HG02852 (cell line): ENCODE measurements around the gene DHX8.

ENCODE experiments used
- ATAC-seq: cut with Tn5 transposase; IDR thresholded peaks from one replicate; pipeline ENCODE4 v1.9.1; 2021; ENCODE audit warnings: mild to moderate bottlenecking, moderate library complexity; ENCODE audit not compliant: unreplicated experiment

The DHX8 gene

DNA sequence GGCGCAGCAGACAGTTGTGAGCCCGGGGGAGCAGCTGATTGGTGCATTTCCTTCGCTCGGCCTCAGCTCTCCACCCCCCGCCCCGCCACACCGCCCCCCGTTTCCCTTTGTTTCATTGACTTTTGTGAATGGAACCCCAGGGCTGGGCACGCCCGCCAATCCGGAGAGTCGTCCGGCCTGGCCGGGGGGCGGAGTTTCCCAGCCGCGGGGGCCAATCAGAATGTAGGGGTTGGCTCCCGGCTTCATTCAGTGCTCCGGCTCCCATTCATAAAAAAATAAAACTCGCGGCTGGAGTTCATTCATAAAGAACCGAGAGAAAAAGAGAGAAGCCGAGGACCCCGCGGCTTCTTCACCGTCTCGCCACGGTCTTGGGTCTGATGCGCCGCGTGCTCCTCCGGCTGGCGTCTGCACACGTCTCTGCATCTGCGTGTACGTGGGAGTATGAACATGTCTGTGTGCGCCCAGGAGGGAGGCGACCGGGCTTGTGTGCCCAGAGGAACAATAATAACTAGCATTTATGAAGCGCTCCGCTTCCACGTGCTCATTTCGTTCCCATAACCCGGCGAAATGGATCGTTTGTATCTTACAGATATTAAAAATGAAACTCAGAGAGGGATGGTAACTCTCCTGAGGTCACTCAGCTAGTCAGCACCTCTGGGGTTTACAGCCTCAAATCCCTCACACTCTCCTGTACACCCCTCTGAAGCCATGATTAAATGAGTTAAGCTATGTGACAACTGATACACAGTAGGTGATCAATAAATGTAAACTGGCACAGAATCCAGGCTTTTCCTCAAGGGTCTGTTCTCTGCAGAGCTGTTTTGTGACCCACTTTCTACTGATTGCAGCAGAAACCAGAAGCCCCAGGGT, 62.8 kb downstream of the DHX8 start, which contains the start of gene ETV4:
TSS of gene ETV4 (minus strand) at position 22 of the 870 bp plus-strand sequence. CDS start 723 bp downstream, outside the sequence.
- ATAC-seq: peak; percentile 77

DNA sequence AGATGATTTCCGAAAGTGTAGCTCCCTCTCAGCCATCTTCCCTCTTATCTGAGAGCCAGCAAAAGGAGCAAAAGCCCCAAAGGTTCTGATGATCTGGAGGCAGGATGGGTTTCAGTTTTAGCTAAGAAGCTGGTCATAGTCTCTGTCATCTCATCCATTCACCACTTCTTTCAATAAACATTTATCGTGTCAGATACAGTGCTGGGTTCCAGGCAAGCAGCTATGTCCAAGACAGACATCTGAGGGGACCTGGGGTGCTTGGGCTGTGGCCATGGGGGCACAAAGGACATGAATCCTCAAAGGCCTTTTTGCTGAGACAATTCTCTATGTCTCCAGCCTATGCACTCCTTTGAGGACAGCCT, 63.4 kb downstream of the DHX8 start:
- ATAC-seq: no peak

DNA sequence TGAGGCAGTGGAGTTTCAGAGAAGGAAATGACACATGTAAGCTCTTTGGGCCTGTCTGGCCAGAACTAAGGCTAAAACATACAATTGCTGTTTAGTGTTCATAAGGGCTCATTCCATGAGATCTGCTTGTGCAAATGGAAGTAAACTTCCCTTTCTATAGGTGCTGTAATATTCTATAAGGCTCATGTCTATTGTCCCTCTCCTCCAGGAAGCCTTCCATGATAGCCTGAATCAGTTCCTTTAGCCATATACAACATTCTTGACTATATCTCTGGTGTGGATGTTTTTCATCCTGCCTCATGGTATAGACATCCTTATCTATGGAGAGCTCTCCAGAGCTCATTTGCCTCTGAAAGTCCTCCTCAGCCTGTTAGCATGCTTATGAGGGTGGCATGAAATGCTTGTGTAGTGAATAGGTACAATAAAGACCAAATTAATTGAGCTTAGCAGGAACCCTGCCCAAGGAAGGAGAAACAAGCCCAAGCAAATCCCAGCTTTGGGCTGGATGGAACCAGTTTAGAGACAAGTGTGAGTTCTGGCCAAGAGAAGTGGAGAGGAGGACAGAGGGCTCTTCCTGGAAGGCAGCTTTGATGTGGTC, 64.0 kb downstream of the DHX8 start:
- no peak for ATAC-seq

DNA sequence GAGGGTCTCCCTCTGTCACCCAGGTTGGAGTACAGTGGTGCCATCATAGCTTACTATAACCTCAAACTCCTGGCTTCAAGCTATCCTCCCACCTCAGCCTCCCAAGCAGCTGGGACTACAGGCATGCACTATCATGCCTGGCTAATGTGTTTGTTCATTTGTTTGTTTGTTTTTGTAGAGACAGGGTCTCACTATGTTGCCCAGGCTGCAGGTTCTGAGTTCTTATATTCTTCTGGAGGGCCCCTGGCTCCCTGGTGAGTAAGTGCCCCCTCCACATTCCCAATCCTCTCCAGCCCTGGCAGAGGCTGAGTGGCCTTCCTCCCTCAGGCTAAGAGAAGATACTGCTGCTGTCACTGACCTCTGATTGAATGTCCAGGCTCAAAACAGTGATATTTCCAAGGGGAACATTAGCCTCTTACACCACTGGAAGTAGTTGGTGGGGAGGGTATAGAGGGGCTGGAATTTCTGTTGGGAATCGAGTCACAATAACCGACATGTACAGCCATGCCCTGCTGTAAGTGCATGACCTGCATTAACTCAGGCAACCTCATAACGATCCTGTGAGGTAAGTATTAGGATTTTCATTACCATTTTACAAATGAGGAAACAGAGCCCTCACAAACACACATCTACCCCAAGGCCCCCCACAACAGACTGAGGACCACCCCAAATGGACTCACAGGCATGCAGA, 65.1 kb downstream of the DHX8 start:
- no peak for ATAC-seq

DNA sequence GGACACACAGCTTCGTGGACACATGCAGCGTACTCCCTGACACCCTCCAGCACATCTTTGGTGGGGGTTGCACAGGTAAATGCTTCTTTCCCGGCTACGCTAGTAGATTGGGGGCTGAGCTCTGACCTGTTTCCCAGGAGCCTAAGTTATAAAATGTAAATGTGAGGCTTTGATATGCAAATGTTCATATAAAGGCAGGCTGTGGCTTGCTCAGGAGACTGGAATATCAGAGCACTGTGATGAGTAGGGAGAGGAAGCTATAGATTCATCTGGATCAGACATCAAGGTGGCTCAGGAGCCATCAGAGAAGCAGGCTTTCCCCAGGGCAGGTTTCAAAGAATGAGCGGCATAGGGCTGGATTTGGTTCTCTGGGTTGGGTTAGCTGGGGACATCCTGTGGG, 65.7 kb downstream of the DHX8 start:
- no peak for ATAC-seq

DNA sequence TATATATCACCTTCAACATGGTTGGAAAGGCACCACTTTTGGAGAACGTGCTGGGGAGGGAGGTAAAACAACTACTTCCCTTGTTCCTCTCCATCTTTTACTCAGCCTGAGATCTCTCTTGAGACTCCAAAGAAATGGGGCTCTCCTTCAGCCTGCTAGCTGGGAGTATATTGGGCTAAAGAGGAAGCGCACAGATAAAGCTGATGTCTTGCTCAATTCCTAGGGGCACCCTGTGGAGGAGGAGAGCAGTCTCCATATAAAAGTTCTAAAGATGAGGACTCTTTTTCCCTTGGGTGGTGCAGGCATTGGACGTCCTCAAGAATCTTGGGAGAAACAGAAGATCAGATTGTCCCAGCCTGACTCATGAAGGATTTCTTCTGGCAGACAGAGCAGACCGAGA, 67.0 kb downstream of the DHX8 start:
- no peak for ATAC-seq

DNA sequence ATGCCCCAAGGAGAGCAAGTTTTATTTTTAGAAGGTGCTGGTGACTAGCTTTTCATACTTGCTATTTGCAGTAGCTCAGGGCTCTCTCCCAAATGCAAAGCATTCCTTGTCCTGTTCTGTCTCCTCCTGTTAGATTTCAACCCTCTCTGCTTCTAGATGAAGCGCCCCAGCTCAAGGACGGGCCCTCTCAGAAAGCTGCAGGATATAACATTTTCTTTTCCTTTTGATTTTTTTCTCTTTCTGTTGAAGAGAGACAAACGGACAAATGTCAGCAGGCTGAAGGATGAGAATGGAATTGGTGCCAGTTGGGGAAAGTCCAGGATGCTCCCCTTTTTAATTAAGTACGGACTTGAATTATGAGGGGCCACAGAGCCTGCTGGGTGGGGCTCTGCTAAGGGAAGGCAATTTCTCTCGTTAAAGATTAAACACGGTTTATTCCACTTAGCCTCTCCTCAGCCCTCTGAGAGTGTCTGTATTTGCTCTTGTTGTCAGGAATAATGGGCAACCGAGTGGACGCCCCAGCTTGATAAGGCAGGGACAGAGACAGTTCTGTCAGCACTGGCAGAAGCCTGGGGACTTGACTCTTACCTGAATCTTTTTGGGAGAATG, 68.6 kb downstream of the DHX8 start:
- ATAC-seq: no peak

DNA sequence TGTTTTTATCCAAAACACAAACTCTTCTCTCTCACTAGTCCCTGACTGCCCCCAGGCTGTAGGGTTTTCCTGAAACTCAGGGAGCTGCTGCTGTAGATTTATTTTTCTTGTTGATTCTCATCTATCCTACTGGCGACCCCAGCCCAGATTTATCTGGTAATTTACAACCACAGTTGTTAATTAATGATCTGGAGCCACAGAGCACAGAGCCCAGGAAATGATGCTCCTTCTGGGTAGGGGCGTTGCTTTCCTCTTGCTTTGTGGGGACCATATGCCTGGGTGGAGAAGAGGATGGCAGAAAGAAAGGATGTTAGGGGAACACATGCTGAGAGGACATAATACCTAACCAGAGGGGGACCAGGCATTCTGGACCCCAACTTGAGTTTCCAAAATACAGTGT, 69.8 kb downstream of the DHX8 start:
- ATAC-seq: no peak

DNA sequence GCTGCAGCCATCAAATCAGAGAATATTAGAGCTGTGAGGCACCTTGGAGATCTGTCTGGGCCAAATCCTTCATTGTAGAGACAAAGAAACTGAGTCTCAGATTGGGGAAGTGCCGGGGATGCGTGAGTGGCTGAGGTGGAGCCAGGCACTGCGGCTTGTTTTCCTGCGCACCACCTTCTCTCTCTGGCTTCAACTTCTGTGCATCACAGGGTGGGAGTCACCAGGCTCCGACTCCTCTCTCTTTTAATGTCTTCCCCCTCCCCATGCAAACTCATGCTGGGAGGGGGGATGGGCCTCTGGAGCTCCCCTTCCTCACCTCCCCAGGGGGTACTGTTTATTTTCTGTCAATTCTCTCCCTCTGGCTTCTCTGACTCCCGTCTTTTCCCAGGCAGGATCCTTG, 71.1 kb downstream of the DHX8 start:
- ATAC-seq: no peak

DNA sequence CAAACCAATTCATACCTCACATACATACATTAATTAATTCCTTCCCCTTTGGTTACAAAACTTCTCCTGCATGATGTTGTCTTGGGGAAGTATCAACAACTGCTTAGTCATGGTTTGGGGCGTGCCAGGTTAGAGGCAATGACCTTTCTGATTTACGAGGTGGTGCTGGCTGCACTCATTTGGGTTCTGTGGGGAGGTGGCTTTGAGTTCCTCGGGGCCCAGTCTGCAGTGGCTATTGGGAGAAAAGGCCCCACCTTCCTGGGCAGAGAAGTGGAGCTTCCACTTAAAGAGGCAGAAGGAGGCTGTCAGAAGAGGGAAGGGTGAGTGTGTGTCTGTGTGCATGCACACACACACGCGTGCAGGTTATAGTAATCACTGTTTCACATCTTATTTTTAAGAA, 72.5 kb downstream of the DHX8 start:
- no peak for ATAC-seq

DNA sequence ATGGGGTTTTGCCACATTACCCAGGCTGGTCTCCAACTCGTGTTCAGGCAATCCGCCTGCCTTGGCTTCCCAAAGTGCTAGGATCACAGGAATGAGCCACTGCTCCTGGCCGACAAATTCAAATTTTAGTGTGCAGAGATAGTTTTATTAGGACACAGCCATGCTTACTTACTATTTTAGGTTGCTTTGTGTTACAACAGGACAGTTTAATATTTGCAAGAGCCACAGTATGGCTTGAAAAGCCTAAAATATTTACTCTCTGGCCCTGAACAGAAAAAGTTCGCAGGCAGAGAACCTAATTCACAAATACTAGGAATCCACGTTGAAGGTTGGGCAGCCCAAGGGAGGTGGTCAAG, 75.0 kb downstream of the DHX8 start:
- no peak for ATAC-seq

DNA sequence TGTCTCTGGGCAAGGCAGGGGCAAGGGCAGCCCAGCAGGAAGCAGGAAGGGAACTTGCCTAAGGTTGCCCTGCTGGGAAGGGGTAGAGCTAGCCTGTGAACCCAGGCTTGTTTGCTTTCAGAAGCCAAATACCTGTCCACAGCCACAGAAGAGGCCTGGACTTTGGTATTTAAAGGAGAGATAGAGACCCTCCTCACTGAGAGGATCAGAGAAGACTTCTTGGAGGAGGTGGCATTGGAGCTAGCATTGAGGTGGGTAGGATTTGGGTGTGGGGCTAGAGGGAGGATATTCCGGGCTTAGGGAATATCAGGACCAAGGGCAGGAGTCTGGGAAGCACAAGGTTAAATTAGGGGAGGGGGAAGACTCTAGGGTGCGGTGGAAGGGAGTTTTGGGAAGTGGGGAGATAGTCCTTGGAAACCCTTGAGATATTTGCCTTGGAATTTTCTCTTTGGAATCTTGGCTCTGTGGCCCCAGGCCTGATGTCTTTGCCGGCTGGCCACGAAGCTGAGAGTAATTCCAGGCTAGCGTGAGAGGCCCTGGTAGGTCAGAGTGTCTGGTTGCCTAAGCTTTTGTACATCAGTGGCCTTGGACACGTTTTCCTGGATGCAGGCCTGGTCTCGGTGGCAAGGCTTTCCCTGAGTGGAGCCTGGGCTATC, 75.5 kb downstream of the DHX8 start:
- ATAC-seq: no peak

DNA sequence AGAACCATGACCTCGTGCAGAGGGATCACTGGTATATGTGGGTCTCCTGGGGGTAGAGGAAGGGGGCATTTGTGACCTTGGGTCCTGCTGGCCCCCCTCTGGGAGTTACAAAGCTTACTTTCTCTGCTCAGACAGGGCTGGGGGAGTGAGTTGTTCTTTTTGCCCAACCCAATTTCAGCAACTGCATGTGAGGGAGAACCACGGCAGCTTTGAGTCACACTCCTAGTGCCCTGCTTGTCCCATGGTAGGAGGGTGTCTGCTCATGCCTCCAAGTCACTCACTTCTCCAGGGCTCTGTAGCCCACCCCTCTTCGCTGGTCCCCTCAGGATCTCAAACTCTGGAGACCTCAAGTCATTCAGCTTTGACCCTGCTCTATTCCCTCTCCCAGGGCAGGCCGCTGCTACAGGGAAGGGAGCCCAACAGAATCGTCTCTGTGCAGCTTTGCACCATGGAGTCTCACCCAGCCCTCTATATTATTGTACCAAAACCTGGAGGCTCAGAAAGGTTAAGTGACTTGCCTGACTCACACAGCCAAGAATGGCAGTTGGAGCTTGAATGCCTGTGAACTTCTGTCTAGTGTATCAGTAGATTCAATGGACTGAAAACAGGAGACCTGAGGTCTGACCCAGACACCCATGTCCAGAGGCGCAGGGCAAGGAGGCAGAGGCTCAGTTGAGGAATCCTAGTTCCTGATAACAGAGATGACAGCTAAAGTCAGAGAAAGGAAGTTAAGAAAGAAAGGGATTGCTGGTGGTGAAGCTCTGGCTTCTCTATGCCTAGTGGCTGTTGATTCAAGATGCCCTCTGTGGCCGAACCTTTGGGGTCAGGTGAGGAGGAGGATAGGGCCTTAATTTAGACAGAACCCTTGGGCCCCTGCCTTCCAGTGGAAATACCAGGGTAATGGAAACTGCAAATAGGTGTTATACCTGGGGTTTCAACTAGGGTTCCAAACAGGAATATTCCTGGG, 77.0 kb downstream of the DHX8 start:
- no peak for ATAC-seq

DNA sequence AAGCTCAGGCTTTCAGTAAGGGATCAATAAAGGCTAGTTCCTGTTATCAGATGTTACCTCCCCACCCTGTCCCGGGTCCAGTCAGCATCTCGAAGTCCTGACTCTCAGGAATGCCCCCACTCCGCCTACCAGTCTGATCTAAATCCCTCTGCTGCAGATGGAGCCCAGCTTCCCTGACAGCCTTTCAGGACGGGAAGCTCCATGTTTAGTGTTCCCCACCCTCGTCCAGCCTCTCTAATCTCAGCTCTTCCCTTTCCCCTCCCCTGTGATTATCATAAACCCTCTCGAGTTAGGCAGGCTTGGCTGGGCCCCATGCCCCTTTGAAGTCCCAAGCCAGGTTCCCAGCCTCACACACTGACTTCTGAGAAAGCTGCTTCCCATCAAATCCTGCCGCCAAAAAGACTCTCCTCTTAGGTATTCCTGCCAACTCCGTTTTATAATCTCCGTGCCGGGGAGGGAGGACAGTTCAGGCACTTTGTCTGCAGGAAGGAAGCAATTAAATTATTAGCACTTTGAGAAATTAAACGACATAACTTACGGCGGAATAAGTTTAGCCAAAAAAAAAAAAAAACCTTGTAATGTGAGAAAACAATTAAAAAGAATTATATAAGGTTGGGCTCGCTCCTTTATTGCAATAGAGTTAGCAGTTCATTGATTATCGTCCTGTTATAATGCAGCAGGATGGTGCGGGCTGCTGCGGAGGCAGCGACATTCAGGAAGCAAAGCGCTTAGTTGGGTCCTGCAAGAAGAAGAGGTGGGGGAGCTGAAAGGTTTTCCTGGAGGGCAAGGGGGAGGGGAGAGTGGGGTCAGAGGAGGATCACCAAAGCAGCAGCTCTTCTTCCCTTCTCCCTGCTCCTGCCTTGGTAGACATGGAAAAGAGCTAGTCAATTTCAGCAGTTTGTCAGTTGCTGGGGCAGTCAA, 79.2 kb downstream of the DHX8 start:
- no peak for ATAC-seq

DNA sequence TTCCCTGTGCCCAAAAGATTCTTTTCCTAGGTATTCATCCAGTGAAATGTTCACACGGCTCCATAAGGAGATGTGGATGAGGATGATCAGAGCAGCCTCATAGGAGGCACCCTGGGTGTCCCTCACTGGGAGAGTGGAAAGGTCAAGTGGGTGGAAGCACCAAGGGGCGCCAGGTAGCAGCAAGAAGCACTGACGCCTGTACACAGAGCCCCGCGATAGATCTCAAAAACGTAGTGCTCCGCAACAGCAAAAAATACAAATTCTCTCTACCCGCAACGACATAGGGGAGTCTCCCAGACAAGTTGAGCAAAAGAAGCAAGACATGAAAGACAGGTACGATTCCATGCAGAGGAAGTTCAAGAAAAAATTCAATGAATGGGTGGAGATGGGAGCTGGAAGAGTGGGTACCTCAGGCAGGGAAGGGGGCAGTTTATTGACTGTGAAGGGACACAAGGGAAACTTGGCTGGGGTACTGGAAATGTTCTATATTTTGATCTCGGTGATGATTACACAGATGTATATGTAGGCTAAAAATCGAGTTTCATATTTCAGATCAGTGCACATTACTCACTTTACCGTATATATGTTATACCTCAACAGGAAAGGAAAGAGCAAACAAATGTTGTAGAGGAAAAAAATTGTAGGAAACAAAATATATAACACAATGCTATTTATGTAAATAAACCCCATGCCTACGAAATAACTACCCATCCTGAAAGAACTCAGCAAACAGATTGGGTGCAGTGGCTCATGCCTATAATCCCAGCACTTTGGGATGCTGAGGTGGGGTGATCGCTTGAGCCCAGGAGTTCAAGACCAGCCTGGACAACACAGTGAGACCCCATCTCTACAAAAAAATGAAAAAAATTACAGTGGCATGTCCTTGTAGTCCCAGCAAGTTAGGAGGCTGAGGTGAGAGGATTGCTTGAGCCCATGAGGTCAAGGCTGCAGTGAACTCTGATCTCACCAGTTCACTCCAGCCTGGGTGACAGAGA, 80.1 kb downstream of the DHX8 start:
- no peak for ATAC-seq

DNA sequence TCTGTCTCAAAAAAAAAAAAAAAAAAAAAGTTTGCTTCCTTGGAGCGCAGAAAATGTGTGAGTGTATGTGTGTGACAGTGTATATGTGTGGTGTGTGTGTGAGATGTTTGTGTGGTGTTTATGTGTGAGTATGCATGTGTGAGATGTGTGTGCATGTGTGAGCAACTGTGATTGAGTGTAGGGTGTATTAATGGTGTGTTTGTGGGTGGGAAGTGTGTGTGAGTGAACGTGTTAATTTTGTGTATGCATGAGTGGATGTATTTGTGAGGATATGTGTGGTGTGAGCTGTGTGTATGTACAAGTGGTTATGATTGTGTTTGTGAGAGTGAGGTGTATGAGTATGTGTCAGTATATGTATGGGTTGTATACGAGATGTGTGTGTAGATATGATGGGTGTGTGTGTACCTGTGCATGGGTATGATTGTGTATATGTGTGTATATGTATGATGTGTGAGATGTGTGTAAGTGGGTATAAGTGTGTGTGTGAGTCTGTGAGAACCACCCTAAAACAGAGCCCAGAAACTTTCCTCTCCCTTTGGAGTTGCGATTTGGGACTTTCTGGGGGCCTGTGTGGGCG, 84.8 kb downstream of the DHX8 start:
- no peak for ATAC-seq

DNA sequence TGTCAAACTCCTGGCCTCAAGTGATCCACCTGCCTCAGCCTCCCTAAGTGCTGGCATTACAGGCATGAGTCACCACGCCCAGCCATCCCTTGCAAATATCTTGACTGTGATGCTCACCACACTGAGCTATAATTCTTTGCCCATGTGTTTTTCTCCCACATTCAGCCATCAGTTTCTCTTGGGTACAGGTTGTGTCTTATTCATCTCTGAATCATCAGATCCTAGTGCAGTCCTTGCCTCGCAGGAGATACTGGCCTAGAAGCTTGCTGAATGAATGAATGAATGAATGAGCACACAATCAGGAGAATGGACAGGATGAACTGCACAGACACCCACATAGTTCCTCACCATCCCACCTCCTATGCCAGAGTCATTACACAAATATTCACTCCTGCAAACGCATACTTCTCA, 86.7 kb downstream of the DHX8 start:
- ATAC-seq: no peak
